Right hindlimb (tissue), 1 donor: ENCODE measurements around the gene TAMALIN.

Source experiments
- DNase-seq: peaks from one replicate; pipeline ENCODE4 v3.0.0-alpha.2; 2018

Gene TAMALIN

GRCh38 chr12:52014567-52015530 lies 8.1 kb downstream of the TAMALIN start:
- peak; percentile 65 for DNase-seq

DNA sequence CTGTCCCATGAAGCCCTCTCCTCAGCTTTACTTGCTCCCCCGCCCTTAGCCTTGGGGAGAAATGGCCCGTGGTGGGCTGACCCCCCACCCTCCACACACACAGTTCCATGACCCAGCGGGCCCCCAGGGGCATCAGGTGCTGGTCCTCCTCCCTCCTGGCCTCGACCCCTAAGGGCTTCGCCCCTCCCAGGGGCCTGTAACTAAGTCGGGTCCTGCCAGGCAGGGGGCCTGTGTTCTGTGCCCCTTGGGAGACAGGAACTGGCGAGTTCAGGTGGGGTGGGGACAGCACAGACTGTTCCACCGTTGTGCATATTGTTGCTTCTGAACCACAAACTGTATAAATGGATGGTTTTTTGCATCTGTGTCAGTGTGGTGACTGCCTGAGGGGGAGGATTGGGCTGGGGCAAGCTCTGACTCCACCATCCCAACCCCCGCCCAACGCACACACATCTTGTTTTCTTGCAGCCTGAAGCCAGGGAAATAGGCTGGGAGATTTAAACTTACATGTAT lies 8.8 kb downstream of the TAMALIN start:
- DNase-seq: peak; percentile 47

GRCh38 chr12:52018433-52019112 lies 11.8 kb downstream of the TAMALIN start:
- no peak for DNase-seq

DNA sequence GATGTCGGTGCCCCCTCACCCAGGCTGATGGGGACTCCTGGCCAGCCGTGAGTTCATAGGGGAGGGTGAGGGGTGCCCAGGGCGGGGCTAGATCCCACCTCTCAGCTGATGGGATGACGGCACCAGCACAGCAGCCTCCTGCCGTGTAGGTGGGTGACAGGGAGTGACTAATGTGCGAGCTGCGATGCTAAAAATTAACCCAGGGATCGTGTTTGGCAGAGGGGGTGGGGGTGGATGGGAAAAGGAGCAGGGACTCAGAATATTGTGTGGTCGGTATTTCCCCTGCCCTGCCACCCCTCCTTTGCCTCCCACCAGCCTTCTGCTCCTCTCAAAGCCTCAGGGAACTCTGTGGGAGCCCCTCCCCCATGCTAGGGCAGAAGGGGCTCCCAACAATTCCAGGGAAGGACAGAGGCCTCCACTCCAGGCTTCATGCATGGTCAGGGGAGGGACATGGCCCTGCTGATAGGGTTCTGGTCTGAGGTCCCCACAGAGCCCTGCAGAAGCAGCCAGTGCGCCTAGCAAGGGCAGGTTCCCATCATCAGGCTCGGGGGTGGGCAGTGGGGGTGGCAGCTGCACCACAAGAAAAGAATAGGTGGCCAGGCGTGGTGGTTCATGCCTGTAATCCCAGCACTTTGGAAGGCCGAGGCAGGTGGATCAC lies 12.5 kb downstream of the TAMALIN start:
- DNase-seq: peak; percentile 17

GRCh38 chr12:52020539-52021336 lies 14.0 kb downstream of the TAMALIN start:
- DNase-seq: peak; percentile 68

GRCh38 chr12:52022841-52023181 lies 16.1 kb downstream of the TAMALIN start:
- DNase-seq: no peak

DNA sequence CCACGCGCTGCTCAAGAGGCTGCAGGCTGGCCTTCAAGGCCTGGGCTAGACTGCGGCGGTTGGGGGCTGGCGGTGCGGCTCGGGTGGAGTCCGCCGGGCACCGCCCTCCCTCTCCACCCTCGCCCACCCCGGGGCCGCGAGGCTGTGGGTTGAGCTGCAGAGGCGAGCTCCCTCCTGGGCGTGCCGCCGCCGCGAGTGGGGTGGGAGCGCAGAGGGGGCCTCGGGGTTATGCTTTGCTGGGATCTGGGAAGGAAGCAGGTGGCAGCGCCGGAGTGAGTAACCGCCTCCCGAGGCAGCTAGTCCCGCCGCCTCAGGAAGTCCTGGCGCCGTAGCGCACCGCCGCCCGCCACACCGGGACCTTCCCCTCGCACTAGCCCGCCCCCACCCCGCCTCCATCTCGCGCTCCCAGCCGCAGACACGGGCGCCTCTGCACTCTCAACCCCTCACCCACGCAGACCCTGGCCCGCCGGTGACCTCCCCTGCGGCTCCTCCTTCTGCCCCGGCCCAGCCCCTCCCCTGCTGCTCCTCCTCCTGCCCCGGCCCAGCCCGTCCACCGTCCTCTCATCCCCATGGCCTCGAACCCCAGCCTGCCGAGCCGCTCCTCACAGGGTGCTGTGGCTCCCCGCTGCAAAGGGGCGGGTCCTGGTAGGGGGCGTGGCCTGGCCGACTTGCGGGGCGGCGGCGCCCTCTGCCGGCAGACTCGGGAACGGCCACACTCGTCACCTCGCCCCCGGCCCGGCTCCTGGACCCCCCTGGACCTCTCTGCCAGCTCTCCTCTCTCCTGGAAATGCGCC lies 16.6 kb downstream of the TAMALIN start:
- peak; percentile 89 for DNase-seq

DNA sequence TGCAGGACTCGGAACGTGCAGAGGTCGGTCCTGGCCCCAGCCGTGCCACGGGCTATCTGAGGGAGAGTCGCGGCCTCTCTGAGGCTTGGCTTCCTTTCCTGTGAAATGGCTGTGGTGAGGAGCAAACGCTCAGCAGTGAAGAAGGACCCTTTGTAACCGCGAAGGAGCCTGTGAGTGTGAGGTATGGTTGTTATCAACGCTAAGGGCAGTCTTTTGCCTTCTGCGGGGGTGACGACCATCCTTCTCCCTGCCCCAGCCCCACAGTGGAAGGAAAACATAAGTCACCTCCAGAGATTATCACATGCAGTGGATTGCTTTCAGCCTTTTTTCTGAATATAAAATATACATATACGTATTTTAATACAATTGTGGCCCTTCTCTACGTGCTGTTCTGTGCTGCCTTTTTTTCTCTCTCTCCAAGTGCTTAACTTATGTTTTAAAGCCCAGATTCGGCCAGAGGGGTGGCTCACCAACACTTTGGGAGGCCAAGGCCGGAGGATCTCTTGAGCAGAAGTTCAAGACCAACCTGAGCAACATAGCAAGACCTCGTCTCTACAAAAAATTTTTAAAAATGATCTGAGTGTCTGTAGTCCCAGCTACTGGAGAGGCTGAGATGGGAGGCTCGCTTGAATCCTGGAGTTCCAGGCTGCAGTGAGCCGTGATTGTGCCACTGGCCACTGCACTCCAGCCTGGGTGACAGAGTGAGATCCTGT lies 17.4 kb downstream of the TAMALIN start:
- DNase-seq: peak; percentile 18

DNA sequence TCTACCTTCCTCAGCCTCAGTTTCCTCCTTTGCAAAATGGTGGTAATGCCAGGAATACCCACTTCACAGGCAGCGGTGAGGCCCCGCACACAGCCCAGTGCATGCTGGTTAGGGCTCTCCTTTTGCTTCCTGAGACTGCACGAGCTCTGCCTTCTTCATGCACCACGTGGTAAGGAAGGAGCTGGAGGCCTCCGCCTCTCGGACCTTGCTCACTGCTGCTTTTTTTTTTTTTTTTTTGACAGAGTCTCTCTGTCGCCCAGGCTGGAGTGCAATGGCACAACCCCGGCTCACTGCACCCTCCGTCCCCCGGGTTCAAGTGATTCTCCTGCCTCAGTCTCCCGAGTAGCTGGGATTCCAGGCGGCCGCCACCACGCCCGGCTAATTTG lies 18.1 kb downstream of the TAMALIN start:
- no peak for DNase-seq

DNA sequence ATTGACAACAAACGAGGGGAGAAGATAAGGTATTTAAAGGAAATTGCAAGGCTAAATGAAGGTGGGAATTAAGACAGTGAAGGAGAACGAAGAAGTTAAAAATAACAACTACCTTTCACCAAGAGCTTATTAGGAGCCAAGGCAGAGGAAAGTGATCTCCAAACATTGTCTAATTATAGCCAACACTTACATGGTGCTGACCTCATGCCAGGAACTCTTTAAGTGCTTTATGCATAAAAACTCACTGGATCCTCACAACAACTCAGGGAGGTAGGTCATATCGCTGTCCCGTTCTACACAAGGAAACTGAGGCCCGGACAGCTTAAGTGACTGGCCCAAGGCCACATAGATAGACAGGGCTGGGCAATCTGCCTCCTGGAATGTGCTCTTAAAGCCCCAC lies 19.5 kb downstream of the TAMALIN start:
- DNase-seq: no peak

DNA sequence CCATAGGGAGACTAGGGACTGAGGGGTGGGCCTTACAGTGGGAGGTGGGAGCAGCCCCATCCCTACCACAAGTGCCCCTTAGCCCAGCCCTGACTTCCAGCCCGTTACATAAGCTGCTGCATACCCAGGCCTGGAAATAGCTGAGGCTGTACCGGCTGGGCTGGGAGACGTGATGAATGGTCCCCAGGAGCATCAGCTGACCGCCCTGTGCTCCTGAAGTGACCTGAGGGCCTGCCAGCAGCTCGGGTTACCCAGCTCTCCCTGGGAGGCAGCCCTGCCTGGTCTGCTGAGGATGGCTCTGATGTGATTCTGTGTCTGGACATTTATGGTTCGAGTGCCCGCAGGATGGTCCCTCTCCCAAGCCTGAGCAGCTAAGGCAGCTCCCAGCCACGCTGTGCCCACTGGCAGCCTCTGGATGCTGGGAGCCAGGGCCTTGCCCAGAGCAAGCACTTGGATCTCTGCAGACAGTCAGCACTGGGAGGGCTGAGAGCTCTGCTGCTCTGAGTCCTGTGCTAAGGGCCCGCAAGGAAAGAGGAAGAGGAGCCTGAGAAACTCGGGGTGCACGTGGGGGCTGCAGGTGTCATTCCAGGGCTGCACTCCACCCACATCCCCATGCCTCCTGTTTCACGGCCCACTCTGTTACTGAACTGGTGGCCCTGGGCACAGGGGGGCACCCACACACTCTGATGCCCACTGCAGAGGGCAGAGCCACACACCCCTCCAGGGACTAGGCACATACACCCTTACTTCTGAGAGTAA lies 20.5 kb downstream of the TAMALIN start:
- no peak for DNase-seq

DNA sequence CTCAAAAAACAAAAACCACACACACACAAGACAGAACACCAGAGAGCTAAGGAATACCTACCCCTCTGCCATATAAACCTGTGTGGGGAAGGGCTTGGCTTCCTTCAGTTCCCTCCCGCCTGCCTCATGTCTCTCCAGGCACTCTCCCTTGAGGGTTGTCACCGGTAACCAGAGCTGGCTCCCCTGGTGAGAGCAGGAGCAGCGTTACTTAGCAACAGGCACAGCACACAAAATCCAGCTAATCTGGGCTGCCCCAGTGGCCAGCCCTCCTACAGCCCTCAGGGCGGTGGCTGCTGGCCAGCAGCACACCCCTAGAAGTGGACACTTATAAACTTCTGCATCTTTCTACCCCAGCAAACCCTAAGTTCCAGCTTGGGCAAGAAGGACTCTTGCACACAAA lies 22.9 kb downstream of the TAMALIN start:
- no peak for DNase-seq

DNA sequence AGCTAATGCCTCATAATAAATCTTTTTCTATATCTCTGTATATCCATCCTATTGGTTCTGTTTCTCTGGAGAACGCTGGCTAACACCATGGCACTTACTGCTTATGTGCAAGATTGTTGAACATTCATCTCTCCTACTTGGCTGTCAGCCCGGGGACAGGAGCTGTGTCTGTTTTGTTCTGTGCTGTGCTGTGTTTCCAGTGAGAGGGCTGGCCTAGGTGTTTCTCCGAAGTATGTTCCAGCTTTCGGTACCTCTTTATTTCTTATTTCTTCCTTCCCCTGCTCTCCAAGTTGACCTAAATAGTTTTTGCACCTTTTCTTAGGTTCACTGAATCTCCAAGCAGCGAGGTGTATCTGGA lies 25.7 kb downstream of the TAMALIN start:
- peak; percentile 86 for DNase-seq

- DNase-seq: peak; percentile 99
These were observed 26.2 kb downstream of the TAMALIN start for GRCh38 chr12:52032804-52033445.

GRCh38 chr12:52033446-52034140 lies 26.8 kb downstream of the TAMALIN start:
- no peak for DNase-seq

DNA sequence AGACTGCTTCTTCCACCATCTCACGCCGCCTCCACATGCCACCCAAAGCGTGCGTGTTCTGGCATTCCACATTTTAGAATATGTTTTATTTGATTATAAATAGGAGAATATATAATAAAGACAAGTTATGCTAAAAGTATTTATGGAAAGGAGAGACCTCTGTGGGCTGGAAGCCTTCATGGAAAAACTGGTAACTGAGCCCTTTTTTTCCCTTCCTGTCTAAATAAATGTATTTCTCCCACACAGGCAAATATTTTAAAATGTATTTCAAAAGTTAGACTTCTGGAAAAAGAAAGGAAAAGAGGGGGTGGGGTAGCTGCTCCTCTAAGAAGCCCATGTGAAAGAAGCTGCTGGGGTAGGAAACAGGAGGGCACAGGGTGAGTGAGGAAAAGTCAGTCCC lies 28.4 kb downstream of the TAMALIN start:
- peak; percentile 61 for DNase-seq

DNA sequence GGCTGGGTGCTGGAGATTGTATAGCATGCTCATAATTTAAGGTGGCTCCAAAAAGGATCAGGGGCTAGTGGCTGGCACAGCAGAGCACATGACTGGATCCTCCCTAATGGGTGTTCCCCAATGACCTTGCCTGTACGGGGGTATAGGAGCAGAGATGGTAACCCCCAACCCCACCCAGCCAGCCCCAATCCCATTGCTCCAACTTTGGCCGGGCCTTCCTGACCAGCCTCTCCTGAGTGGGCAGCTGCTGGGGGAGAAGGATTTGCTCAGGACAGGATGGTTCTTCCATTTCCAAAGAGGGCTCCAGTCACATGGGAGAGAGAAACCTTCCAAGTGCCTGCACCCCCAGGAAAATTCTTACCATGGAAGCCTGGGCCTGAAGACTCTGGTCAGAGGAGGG lies 29.2 kb downstream of the TAMALIN start:
- no peak for DNase-seq

DNA sequence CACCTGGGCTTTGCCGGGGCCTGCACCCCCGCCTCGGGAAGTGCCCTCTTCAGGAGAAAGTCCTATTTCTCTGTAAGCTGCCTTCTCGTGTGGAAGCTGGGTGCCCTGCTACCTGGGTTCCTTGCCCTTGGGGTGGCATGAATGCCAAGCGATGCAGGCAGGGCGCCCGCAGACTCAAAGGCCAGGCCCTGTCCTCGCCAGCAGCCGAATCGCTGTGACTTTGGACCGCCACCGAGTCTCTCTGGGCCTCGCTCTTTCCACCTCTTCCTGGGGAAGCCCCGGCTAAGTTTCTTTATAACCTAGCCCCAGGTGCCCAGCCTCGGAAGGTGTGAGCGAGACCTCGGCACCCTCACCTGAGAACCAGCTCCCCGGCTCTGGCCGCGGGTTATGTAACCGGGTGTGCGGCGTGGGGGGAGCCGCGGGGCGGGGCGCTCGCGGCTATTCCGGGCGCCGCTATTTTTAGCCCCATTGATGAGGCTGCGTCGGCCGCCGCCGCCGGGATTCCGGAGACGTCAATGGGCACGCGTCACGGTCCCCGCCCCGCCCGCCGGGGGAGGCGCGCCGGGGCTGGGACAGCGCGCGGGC lies 29.9 kb downstream of the TAMALIN start:
- peak; percentile 92 for DNase-seq
